ENCODE data around the gene DCAF6. TPM values are rescaled to one million over a fixed set of nuclear protein-coding genes. Genes with fewer than 3 reads are reported as not detected.

DCAF6 gene
- total RNA-seq, 1 donor from 2014 or later = 9.8 TPM

- H3K27me3 ChIP-seq = no peaks in the 10 kb centered on the region
- peaks cover 0 to 9% of the 10 kb centered on the region in 2 donors for H3K4me1 ChIP-seq
- no peak overlapping the region for H3K4me3 ChIP-seq
- peaks cover 13 to 24% of the 10 kb centered on the region in 2 donors for H3K36me3 ChIP-seq
- H3K27ac ChIP-seq = no peak overlapping the region
- TF ChIP-seq CTCF (IDR thresholded peaks at IDR 0.05) = no peak
- intact Hi-C loops (cut with DNase I) = no loop called here
- H3K9me3 ChIP-seq = no peaks in the 10 kb centered on the region
- no peak for DNase-seq (ENCODE audit: low spot score in 2 of 2)
Observed at GRCh38 chr1:167915569-167915968, 20.9 kb upstream of the DCAF6 start.

- TF ChIP-seq CTCF (IDR thresholded peaks at IDR 0.05) = no peak
- Histone ChIP-seq H3K9me3 (no peaks in the 10 kb centered on the region), H3K27me3 (no peaks in the 10 kb centered on the region), H3K4me3 (no peak overlapping the region), H3K27ac (no peak overlapping the region), H3K36me3 (peaks cover 13 to 24% of the 10 kb centered on the region in 2 donors), H3K4me1 (peaks cover 0 to 3% of the 10 kb centered on the region in 2 donors)
- DNase-seq (ENCODE audit: low spot score in 2 of 2) = no peak
- intact Hi-C loops (cut with DNase I) = no loop called here
Observed at GRCh38 chr1:167916766-167917511, 19.5 kb upstream of the DCAF6 start.

GRCh38 chr1:167922023-167922422 lies 14.5 kb upstream of the DCAF6 start:
- no peak for TF ChIP-seq CTCF (IDR thresholded peaks at IDR 0.05)
- peaks cover 0 to 14% of the 10 kb centered on the region in 2 donors for H3K4me1 ChIP-seq
- H3K9me3 ChIP-seq = no peaks in the 10 kb centered on the region
- intact Hi-C loops (cut with DNase I) = no loop called here
- H3K27me3 ChIP-seq = no peaks in the 10 kb centered on the region
- H3K36me3 ChIP-seq = peaks cover 5 to 15% of the 10 kb centered on the region in 2 donors
- H3K4me3 ChIP-seq = no peak overlapping the region
- no peak for DNase-seq (ENCODE audit: low spot score in 2 of 2)
- no peak overlapping the region for H3K27ac ChIP-seq

- no peak for TF ChIP-seq CTCF (IDR thresholded peaks at IDR 0.05)
- no peak overlapping the region for H3K4me3 ChIP-seq
Observed at GRCh38 chr1:167922611-167923074, 13.8 kb upstream of the DCAF6 start.

DNA sequence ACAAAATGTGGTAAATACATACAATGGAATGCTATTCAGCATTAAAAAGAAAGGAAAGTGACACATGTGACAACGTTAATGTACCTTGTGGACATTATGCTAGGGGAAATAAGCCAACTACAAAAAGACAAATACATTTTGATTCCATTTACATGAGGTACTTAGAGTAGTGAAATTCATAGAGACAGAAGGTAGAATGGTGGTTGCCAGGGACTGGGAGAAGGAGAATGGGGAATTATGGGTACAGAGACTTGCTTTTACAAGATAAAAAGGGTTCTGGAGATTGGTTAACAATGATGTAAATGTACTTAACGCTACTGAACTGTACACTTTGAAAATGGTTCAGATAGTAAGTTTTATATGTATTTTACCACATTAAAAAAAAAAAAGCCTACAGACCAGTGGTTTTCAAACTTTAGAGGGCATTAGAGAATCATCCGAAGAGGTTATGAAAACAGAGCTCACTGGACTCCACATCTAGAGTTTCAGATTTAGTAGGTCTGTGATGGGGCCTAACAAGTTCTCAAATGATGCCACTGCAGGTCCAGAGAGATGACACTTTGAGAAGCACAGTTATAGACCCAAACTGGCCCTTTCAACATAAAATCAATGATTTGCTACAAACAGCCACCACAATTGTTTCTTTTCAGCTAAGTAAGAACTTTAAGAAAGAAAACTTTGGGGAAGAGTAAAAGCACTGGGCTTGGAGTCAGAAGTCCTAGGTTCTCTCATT lies 13.0 kb upstream of the DCAF6 start:
- H3K36me3 ChIP-seq = peaks cover 0 to 4% of the 10 kb centered on the region in 2 donors
- H3K27me3 ChIP-seq = no peaks in the 10 kb centered on the region
- intact Hi-C loops (cut with DNase I) = no loop called here
- no peaks in the 10 kb centered on the region for H3K9me3 ChIP-seq
- DNase-seq (ENCODE audit: low spot score in 2 of 2) = no peak
- no peak overlapping the region for H3K4me3 ChIP-seq
- no peak for TF ChIP-seq CTCF (IDR thresholded peaks at IDR 0.05)
- H3K4me1 ChIP-seq = peaks cover 0 to 14% of the 10 kb centered on the region in 2 donors
- no peak overlapping the region for H3K27ac ChIP-seq

More at GRCh38 chr1:167922611-167923074, 13.8 kb upstream of the DCAF6 start:
- DNase-seq (ENCODE audit: low spot score in 2 of 2) = no peak
- Histone ChIP-seq H3K27me3 (no peaks in the 10 kb centered on the region), H3K36me3 (peaks cover 0 to 10% of the 10 kb centered on the region in 2 donors), H3K27ac (peak overlapping the region in 1 of 2 donors; percentile 4), H3K4me1 (peaks cover 0 to 14% of the 10 kb centered on the region in 2 donors), H3K9me3 (no peaks in the 10 kb centered on the region)
- intact Hi-C loops (cut with DNase I) = no loop called here
